Small intestine (tissue), 7 donors: ENCODE measurements around the gene KANK2. TPM values are rescaled to one million over a fixed set of nuclear protein-coding genes. Genes with fewer than 3 reads are reported as not detected.
"Not testable (repeated sequence)": the region's sequence is repeated elsewhere in the genome, so short reads cannot be mapped to it uniquely, and the experiment has no call there.

Experiments
- DNase-seq, 2 donors: peaks; one replicate each; pipeline versions ENCODE4 v3.0.0 to v3.0.0-alpha.2; 2013
- FAIRE-seq: peaks from 2 replicates; lab custom pipeline; 2012; peaks lifted over from hg19 to GRCh38; lab: Jason Lieb, UNC
- H3K27ac ChIP-seq, 3 donors: one replicate each; pipeline ENCODE4 v1.5.1; 2013; ENCODE audit warnings: low read length in 2 of 3, mild to moderate bottlenecking in 2 of 3, control low read depth in 1 of 3, inconsistent platforms in 1 of 3, low read depth in 1 of 3, moderate library complexity in 1 of 3
- H3K27me3 ChIP-seq, 3 donors: one replicate each; pipeline ENCODE4 v1.6.1; 2013; ENCODE audit warnings: low read length in 3 of 3, inconsistent platforms in 1 of 3; ENCODE audit not compliant: control insufficient read depth in 3 of 3, insufficient read depth in 3 of 3
- H3K36me3 ChIP-seq, 3 donors: one replicate each; pipeline ENCODE4 v1.6.1; 2013; ENCODE audit warnings: low read length in 3 of 3, inconsistent platforms in 1 of 3, low read depth in 1 of 3, mild to moderate bottlenecking in 1 of 3, moderate library complexity in 1 of 3; ENCODE audit not compliant: control insufficient read depth in 3 of 3, insufficient read depth in 2 of 3
- H3K4me1 ChIP-seq, 3 donors: one replicate each; pipeline ENCODE4 v1.6.1; 2013; ENCODE audit warnings: low read length in 2 of 3, inconsistent platforms in 1 of 3, low read depth in 1 of 3, mild to moderate bottlenecking in 1 of 3, moderate library complexity in 1 of 3; ENCODE audit not compliant: control insufficient read depth in 3 of 3, insufficient read depth in 2 of 3
- H3K4me3 ChIP-seq, 3 donors: one replicate each; pipeline ENCODE4 v1.5.1; 2013; ENCODE audit warnings: low read length in 3 of 3, control low read depth in 1 of 3, inconsistent platforms in 1 of 3, low read depth in 1 of 3, mild to moderate bottlenecking in 1 of 3, moderate library complexity in 1 of 3
- H3K9me3 ChIP-seq, 2 donors: one replicate each; pipeline ENCODE4 v1.6.1; 2013; ENCODE audit warnings: low read depth in 1 of 2, low read length in 1 of 2; ENCODE audit not compliant: control insufficient read depth in 2 of 2, insufficient read depth in 1 of 2
- WGBS, 3 donors: extraction: QIAGEN DNeasy Blood & Tissue Kit; methylation state at CpG; one replicate each; pipeline ENCODE4 v1.1.7; 2013; 5-methylcytosine and 5-hydroxymethylcytosine counted together
- polyA plus RNA-seq, 4 donors: library from polyadenylated mRNA; stranded (reverse) in 3 of 4; unstranded in 1 of 4; fragments of 200-250 nt in 3 of 4; fragments of 120-200 nt in 1 of 4; gene quantifications; one replicate each; pipeline versions ENCODE4 v1.2.1 to v1.2.3, GENCODE V29; 2013
- donor health status: healthy with polysubstance abuse.
- donor health status: control.
- donor health status: control.
- donor health status: Bipolar disorder and iron deficiency.
- donor health status: healthy.

KANK2 gene
- polyA plus RNA-seq, 4 donors, result 10.7 to 83.6 (median 45.5) TPM

DNA sequence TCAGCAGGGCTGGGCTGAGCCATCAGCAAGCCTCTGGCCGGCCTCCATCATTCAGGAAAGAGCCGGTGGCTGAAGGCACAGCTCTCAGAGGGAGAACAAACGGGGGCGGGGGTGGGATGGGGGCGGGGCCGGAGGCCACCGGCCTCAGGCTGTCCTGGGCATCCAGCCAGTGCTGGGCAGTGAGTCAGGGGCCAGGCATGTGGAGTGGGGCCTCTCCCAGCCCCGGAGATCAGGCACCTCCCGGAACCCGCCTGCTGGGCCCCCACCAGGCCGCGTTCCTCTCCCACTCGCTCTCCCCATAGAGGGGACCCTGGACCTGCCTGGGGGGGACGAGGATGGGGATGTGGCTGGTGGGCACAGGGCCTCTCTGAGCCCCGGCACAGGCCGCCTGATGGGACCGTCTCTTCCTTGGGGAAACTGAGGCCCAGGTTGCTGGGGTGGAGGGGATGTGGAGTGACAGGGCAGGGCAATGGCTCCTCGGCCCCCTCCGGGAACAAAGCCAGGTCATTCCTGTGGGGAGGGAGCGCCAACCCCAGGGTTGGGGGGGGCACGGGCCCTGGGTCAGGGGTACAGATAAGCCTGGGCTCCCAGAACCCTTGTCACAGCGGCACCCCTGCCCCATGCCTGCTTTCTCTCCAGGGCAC lies 54.7 kb downstream of the KANK2 start:
- H3K27me3 ChIP-seq, result peaks cover 0 to 10% (median 0%) of the 10 kb centered on the region in 3 donors
- H3K27ac ChIP-seq, result peak overlapping the region; percentile 1 to 94 (median 91)
- DNase-seq (peak; percentile 40 to 81), FAIRE-seq (no peak)
- peaks cover 0 to 5% of the 10 kb centered on the region in 2 donors for H3K9me3 ChIP-seq
- peak overlapping the region in 1 of 3 donors; percentile 25 for H3K4me3 ChIP-seq
- 22 to 30% (median 27%) methylated on average over 17 to 22 of the region's 22 CpGs for WGBS, 3 donors
- H3K4me1 ChIP-seq, result peaks cover 0 to 46% (median 3%) of the 10 kb centered on the region in 3 donors
- H3K36me3 ChIP-seq, result peaks cover 0 to 27% (median 0%) of the 10 kb centered on the region in 3 donors

DNA sequence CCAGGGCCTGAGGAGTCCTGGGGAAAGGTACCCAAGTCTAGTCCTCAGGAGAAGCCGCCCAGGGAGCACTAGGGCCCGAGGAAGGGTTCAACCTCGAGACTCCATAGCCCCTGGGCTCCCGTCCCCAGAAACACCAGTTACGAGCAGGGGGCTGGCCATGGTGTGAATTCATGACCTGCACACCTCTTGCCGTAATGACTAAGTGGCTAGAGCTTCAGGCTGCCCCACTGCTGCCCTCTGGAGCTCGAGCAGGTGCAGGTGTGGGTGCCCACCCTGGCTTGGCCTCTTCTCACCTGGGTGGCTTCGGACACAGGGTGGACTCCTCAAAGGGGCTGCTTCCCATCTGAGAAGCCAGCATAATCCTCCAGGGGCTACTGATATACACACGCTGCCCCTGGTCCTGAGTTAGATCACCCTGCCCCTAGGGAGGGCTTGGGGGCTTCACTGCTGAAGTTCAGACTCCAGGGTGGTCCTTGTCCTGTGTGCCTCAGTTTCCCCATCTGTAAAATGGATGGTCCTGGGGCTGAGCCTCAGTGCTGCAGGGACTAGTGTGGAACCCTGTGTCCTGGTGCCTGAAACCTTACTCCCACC lies 55.3 kb downstream of the KANK2 start:
- H3K4me3 ChIP-seq, result no peak overlapping the region
- H3K9me3 ChIP-seq, result peaks cover 0 to 5% of the 10 kb centered on the region in 2 donors
- peaks cover 0 to 46% (median 3%) of the 10 kb centered on the region in 3 donors for H3K4me1 ChIP-seq
- no peak for DNase-seq
- peaks cover 0 to 24% (median 0%) of the 10 kb centered on the region in 3 donors for H3K36me3 ChIP-seq
- 67 to 75% (median 72%) methylated on average over 9 of the region's 9 CpGs for WGBS, 3 donors
- H3K27me3 ChIP-seq, result peaks cover 0 to 10% (median 0%) of the 10 kb centered on the region in 3 donors
- FAIRE-seq, result no peak
- H3K27ac ChIP-seq, result peak overlapping the region in 2 of 3 donors; percentile 41 to 91

DNA sequence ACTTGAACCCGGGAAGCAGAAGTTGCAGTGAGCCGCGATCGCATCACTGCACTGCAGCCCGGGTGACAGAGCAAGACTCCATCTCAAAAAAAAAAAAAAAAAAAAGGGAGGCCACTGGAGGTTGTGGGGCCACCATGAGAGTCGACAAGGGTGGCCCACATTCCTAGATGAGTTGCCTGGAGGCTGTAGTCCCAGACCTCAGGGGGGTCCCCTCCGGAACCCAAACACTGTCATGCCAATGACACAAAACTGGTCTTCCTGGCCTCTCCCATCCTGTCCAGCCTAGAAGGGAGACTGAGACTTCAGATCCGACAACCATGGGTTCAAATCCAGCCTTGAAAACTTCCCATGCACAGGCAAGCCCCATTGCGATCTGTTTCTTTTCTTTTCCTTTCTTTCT lies 56.4 kb downstream of the KANK2 start:
- FAIRE-seq (no peak), DNase-seq (no peak)
- peaks cover 0 to 5% of the 10 kb centered on the region in 2 donors for H3K9me3 ChIP-seq
- 83 to 91% (median 87%) methylated on average over 9 of the region's 9 CpGs for WGBS, 3 donors
- H3K4me3 ChIP-seq, result no peak overlapping the region
- peaks cover 0 to 20% (median 0%) of the 10 kb centered on the region in 3 donors for H3K36me3 ChIP-seq
- no peak overlapping the region for H3K27ac ChIP-seq
- peaks cover 0 to 10% (median 0%) of the 10 kb centered on the region in 3 donors for H3K27me3 ChIP-seq
- peaks cover 0 to 46% (median 3%) of the 10 kb centered on the region in 3 donors for H3K4me1 ChIP-seq

DNA sequence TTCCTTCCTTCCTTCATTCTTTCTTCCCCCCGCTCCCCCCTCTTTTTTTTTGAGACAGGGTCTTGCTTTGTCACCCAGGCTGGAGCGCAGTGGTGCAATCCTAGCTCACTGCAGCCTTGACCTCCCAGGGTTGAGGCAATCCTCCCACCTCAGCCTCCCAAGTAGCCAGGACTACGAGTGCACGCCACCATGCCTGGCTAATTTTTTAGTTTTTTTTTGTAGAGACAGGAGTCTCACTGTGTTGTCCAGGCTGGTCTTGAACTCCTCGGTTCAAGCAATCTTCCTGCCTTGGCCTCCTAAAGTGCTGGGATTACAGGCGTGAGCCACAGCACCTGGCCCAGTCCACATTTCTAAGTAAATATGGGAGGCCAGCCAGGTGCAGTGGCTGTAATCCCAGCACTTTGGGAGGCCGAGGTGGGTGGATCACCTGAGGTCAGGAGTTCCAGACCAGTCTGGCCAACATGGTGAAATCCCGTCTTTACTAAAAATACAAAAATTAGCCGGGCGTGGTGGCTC lies 57.3 kb downstream of the KANK2 start:
- Histone ChIP-seq H3K4me1 (peaks cover 0 to 46% (median 3%) of the 10 kb centered on the region in 3 donors), H3K27ac (peak overlapping the region in 1 of 3 donors; percentile 82), H3K36me3 (peaks cover 0 to 13% (median 0%) of the 10 kb centered on the region in 3 donors)
- not testable (repeated sequence) for H3K27me3 ChIP-seq, FAIRE-seq, DNase-seq, H3K4me3 ChIP-seq, H3K9me3 ChIP-seq
- WGBS, 3 donors, result 64 to 81% (median 69%) methylated on average over 10 of the region's 10 CpGs

DNA sequence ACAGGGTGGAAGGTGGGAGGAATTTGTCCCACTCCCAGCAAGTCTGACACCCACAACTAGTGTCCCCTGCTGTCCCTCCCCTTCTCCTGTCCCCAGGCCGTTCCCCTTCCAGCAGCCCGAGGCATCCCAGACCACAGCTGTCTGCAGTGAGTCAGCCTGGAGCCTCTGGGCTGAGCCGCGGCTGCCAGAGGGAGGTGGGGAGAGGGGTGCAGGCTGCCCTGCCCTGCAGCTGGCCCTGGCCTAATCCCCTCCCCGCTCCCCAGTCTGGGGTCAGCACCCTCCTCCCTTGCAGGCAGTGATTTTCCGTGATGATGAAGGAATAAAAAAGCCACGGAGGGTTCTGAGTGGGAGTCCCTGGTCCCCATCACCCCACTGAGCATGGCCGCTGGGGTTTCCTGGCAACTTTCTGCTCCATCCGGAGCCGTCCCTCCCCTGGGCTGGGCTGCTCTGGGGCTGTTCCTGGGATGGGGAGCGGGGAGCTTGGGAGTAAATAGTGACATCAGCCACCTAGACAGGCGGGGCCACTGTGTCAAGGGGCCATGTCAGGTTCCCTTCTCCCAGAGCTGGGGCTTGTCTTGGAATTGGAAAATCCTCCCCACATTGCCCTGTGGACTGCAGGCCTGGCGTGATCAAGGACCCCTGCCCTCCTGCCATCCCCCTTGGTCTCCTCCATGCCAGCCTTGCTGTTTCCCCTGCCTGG lies 58.6 kb downstream of the KANK2 start:
- H3K4me1 ChIP-seq, result peaks cover 0 to 44% (median 3%) of the 10 kb centered on the region in 3 donors
- no peak overlapping the region for H3K4me3 ChIP-seq
- no peaks in the 10 kb centered on the region for H3K9me3 ChIP-seq
- DNase-seq (peak in 1 of 2 donors; percentile 62), FAIRE-seq (no peak)
- H3K27me3 ChIP-seq, result peaks cover 0 to 10% (median 0%) of the 10 kb centered on the region in 3 donors
- peaks cover 0 to 13% (median 0%) of the 10 kb centered on the region in 3 donors for H3K36me3 ChIP-seq
- WGBS, 3 donors, result 11 to 36% (median 17%) methylated on average over 13 of the region's 13 CpGs
- peak overlapping the region; percentile 22 to 82 (median 68) for H3K27ac ChIP-seq

DNA sequence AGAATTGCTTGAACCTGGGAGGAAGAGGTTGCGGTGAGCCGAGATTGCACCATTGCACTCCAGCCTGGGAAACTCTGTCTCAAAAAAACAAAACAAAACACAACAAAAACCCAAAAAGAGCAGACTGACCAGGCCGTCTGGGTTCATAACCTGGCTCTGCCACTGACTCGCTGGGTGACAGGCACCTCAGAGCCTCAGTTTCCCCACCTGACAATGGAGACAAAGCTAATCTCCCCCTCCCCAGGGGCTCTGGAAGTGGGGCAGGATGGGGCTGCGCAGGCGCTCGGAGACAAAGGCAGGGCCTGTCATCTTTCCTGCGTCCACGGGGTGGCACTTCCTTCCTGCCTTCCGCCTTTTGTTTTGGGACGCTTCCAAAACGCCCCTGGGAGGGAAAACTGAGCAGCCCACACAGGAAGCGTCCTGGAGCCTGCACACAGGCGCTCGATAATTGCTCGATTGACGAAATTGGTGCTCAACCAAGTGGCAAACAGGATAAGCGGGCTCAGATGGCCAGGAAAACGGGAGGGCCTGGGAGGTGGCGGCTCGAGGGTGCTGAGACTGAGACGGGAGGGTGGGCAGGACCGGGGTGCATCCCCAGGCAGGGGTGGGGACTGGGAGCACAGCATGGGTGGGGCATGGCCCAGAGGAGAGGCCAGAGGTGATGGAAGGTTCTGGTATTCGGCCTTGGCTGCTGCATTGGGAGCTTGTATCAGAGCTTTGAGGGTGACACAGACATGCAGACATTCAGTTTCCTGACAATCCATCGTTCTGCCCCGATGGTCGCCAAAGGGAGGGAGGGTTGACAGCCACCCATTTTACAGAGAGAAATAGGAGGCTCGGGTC lies 59.6 kb downstream of the KANK2 start:
- no peak for FAIRE-seq
- H3K4me3 ChIP-seq, result peak overlapping the region in 2 of 3 donors; percentile 42 to 45

DNA sequence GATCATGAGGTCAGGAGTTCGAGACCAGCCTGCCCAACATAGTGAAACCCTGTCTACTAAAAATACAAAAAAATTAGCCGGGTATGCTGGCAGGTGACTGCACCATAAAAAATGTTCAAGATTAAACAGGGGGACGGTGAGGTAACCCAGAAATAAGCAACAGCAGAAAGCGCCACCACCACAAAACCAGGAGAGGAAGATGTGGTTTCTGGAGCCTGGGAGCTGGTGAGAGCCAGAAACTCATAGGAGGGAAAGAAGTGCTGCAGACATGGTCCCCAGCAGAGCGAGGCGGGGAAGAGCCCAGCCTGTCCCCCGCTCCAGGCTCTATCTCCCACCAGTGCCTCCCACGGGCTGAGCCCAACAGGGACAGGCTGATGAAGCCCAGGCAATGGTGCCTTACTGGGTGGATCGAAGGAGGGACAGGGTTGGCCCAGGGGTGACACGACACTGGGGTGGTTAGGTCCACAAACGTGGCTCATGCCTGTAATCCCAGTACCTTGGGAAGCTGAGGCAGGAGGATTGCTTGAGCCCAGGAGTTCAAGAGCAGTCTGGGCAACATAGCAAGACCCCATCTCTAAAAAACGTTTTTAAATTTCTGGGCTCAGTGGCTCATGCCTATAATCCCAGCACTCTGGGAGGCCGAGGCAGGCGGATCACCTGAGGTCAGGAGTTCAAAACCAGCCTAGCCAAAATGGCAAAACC lies 60.8 kb downstream of the KANK2 start:
- H3K4me3 ChIP-seq, result no peak overlapping the region
- FAIRE-seq, result no peak
- H3K27ac ChIP-seq, result no peak overlapping the region
- peaks cover 0 to 23% (median 3%) of the 10 kb centered on the region in 3 donors for H3K4me1 ChIP-seq
- no peaks in the 10 kb centered on the region for H3K9me3 ChIP-seq
- H3K36me3 ChIP-seq, result peaks cover 0 to 23% (median 15%) of the 10 kb centered on the region in 3 donors
- H3K27me3 ChIP-seq, result peaks cover 0 to 10% (median 0%) of the 10 kb centered on the region in 3 donors
- WGBS, 3 donors, result 55 to 83% (median 62%) methylated on average over 14 of the region's 14 CpGs
- no peak for DNase-seq

More for the DNA sequence above, 59.6 kb downstream of the KANK2 start:
- Histone ChIP-seq H3K9me3 (no peaks in the 10 kb centered on the region), H3K27me3 (peaks cover 0 to 10% (median 0%) of the 10 kb centered on the region in 3 donors), H3K4me1 (peaks cover 0 to 35% (median 3%) of the 10 kb centered on the region in 3 donors), H3K27ac (peak overlapping the region in 2 of 3 donors; percentile 68 to 82), H3K36me3 (peaks cover 0 to 13% (median 6%) of the 10 kb centered on the region in 3 donors)
- DNase-seq, result peak; percentile 63 to 80
- WGBS, 3 donors, result 3 to 7% (median 3%) methylated on average over 28 of the region's 28 CpGs
